Fibroblast of pulmonary artery (primary cell): ENCODE results near the gene RBM25.
"Not testable (repeated sequence)": the region's sequence is repeated elsewhere in the genome, so short reads cannot be mapped to it uniquely, and the experiment has no call there.

ENCODE experiments used
- DNase-seq: peaks from one replicate; pipeline ENCODE4 v3.0.0-alpha.2; 2010; ENCODE audit warnings: low read depth
- H3K4me3 ChIP-seq: replicated peaks from 2 replicates; pipeline ENCODE4 v1.5.1; 2011; ENCODE audit warnings: low read depth, mild to moderate bottlenecking, control low read depth, low read length, moderate library complexity
- CTCF ChIP-seq: IDR thresholded peaks from 2 replicates; pipeline ENCODE4 v1.5.1; 2011; ENCODE audit warnings: mild to moderate bottlenecking, control low read depth, low read length, inconsistent platforms; ENCODE audit errors: missing control alignments

RBM25 gene

GRCh38 chr14:73058224-73058921, at the start of gene RBM25:
TSS of gene RBM25 (plus strand) at chr14:73058534. CDS start at chr14:73071642, 13,108 bp downstream.
- peak within 1 kb of the TSS; percentile 98 for H3K4me3 ChIP-seq
- no peak for TF ChIP-seq CTCF
- peak; percentile 100 for DNase-seq

DNA sequence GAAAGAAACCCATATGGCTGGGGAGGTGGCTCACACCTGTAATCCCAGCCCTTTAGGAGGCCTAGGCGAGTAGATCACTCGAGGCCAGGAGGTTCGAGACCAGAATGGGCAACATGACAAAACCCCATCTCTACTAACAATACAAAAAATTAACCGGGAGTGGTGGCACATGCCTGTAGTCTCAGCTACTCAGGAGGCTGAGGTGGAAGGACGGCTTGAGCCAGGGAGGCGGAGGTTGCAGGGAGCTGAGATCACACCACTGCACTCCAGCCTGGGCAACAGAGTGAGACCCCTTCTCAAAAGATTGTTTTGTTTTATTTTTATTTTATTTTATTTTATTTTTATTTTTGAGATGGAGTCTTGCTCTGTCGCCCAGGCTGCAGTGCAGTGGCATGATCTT, 47.1 kb upstream of the RBM25 start:
- not testable (repeated sequence) for DNase-seq, H3K4me3 ChIP-seq

DNA sequence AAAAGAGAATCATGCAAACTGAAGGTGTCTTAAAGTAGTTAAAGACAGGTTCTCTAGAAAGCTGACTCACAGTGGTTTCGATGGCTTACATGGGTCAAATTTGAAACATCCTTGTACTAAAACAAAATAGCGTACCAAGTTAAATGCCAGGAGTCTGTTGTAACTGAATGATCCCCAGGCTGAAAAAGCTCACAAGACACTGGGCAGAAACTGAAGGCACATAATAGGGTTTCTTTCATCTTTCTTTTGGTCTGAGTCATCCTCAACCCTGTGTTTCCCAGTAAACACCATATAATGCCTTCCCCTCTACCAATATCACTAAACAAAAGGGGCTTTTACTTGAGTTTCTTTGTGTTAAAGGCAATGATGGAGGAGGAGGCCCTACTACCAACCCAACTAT, 44.2 kb upstream of the RBM25 start:
- H3K4me3 ChIP-seq: no peak overlapping the region
- peak; percentile 45 for DNase-seq
- no peak for TF ChIP-seq CTCF

DNA sequence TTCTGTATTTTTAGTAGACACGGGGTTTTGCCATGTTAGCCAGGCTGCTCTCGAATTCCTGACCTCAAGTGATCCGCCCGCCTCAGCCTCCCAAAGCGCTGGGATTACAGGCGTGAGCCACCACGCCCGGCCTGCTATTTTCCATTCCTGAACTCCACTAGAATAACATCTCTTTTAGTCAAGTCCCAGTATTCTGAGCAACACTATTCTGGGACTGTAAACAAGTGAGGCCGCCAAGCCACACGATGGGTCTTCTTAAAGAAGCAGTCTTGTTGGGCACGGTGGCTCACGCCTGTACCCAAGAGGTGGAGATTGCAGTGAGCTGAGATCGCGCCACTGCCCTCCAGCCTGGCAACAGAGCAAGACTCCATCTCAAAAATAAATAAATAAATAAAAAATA, 42.8 kb upstream of the RBM25 start:
- DNase-seq: not testable (repeated sequence)

GRCh38 chr14:73016011-73016410, 42.3 kb upstream of the RBM25 start:
- not testable (repeated sequence) for DNase-seq, H3K4me3 ChIP-seq

More for the DNA sequence above, 42.8 kb upstream of the RBM25 start:
- not testable (repeated sequence) for H3K4me3 ChIP-seq

DNA sequence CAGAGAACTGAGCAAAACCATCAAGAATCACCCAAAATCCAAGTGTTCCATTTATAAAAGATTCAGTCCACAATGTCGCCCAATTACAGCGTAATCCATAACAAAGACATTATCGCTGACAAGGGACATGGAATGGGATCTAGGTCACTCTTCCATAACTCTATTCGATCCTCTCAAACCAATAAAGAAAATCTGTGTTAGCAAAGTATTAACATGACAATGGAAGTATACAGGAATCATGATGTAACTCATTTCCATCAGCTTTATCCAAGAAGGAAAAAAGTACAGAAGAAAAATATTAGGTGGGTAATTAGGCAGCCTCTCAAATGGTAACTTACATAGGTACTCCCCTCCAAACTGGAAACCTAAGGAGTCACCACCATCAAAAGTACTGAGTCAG, 36.3 kb upstream of the RBM25 start:
- no peak for TF ChIP-seq CTCF
- no peak for DNase-seq
- no peak overlapping the region for H3K4me3 ChIP-seq

- peak overlapping the region; percentile 87 for H3K4me3 ChIP-seq
- peak; percentile 40 for DNase-seq
- peak; percentile 1 for TF ChIP-seq CTCF
Observed at GRCh38 chr14:73025544-73025943, 32.8 kb upstream of the RBM25 start.

DNA sequence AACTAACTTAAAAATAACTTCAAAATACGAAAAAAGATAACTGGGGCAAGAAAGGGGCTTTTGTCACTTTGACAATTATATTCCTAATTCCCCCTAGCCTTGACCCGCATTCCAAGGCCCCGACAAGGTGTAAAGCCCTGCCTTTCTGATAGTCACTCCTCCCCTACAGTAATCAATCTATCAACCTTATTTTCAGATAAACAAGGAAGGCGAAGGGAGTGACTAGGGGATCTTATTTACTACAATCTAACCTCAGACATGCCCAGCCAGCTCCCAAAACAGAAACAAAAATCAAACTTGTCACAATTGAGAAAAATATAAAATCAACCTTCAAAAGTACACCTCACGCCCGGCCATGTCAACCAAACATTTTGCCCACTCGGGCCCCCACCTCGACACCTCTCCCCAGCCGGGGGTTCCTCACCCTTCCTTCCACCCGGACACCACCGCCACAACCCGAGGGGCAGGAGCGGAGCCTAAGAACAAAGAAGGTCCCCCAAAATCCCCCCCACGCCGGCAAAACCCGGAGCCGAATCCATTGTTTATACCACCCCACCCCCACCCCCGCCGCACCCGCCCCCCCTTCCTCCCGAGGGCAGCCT, 32.0 kb upstream of the RBM25 start:
- TF ChIP-seq CTCF: no peak
- DNase-seq: no peak
- H3K4me3 ChIP-seq: peak overlapping the region; percentile 87
